SHP77 (cell line): ENCODE results near the gene THAP7.

Experiments used
- DNase-seq, 2 experiments: peaks; one replicate each; lab custom pipeline; 2025; lab: John Stamatoyannopoulos, UW

THAP7 gene

GRCh38 chr22:20993304-20994127 lies 8.4 kb downstream of the THAP7 start:
- no peak for DNase-seq

GRCh38 chr22:20992456-20993303 lies 9.2 kb downstream of the THAP7 start:
- no peak for DNase-seq

DNA sequence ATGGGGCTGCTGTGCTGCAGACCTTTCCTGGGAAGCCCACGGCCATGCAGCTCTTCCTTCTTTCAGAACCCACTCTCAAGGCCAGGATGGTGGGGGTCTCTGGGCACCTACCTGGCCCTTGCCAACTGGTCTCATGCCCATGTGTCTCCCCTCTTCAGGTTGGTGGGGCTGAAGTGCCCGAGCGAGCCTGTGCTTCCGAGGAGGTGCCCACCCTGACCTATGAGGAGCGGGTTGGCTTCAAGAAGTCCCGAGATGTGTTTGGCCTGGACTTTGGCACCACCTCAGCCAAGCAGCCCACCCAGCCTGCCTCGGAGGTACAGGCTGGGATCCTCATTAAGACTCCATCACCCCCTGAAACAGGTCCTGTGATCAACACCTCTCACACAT lies 9.9 kb downstream of the THAP7 start:
- no peak for DNase-seq

- DNase-seq: no peak
Measured at GRCh38 chr22:20991252-20992055, 10.5 kb downstream of the THAP7 start.

GRCh38 chr22:20990184-20991180 lies 11.4 kb downstream of the THAP7 start:
- DNase-seq: no peak

DNA sequence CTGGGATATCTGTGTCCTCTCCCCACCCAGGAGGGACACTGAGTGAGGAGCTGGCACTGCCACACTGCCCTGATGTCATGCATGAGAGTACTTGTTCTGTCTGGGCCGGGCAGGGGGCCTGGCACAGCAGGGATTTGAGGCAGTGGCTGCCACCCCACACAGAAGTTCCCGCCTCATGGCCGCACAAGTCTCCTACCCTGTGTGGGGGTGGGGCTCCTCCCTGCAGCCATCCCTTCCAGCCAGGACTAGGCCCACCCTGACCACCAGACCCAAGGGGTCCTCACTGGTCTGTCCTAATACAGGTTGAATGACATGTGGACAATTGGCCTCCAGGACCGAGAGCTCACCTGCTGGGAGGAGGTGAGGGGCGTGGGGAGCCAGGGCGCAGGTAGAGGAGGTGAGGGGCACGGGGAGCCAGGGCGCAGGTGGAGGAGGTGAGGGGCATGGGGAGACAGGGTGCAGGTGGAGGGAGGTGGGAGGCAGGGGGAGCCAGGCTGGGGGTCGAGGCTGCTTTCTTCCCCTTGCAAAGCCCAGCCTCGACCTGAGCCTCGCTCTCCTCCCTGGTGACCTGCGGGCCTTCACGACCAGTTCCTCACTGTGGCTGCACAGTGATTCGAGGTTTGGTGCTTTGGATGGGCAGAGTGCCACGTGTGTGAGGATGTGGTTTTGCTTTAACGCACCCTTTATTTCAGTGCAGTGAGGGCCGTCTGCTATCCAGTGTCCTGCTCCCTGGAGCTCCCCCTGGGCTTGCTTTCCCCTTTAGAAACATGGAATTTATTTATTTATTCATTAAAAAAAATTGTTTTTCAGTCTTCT lies 12.4 kb downstream of the THAP7 start:
- DNase-seq: no peak

GRCh38 chr22:20988573-20989322 lies 13.2 kb downstream of the THAP7 start:
- DNase-seq: no peak

GRCh38 chr22:20987375-20987774 lies 14.5 kb downstream of the THAP7 start:
- no peak for DNase-seq

- no peak for DNase-seq
Measured at GRCh38 chr22:20986365-20986764, 15.6 kb downstream of the THAP7 start.

DNA sequence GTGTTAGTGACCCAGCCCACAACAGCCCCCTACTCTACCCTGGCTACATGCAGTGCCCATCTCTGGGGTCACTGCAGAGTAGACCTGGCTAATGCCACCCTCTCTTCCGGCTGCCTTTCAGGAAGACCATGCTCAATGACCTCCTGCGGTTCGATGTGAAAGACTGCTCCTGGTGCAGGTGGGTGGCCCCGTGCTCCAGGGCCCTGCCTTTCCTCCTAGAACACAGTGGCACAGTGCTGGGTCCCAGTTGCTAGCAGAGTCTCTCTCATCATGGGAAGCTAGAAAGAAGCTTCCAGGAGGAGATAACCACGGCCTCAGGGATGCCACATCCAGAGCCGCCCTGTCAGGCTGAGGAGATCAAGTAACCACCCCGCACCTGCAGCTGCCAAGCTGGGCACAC lies 16.2 kb downstream of the THAP7 start:
- no peak for DNase-seq

- DNase-seq: no peak
Measured at GRCh38 chr22:20983081-20983771, 18.7 kb downstream of the THAP7 start.

DNA sequence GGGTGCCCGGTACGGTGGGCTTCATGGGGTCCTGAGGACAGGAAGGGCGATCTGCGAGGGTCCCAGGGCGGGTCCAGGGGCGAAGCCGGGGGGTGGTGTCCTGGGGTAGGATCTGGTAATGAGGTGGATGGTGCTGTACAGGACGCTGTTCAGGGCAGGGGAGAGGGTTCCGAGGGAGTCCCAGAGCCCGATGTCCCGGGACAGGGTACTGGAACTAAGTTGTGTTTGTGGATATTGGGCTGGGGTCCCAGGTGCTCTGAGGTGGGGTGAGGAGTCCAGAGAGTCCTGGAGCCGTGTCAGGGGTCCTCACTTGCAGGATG lies 19.4 kb downstream of the THAP7 start:
- no peak for DNase-seq

- peak; percentile 50 to 66 for DNase-seq
Measured at GRCh38 chr22:20981787-20982562, 19.9 kb downstream of the THAP7 start, which contains the start of gene LZTR1. Gene LZTR1 (plus strand): TSS chr22:20982297. CDS start chr22:20982372, 75 bp downstream.

- no peak for DNase-seq
Measured at GRCh38 chr22:20980938-20981722, 20.8 kb downstream of the THAP7 start.

DNA sequence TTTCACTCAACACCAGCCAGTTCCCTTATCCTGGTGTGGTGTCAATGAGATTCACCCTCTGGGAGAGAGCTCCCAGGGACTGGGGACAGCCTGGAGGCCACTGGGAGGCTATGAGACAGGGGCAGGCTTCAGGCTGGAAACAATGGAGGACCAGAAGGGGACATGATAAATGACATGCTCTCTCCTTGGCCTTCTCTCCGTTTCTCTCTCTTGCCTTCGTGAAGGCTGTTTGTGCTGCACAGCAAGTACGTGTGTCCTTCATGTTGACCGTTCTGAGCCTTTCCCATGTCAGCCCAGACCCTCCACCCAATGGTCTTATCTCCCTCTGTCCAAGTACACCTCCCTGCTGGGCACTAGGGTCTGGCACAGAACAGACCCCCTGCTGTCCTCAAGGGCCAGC lies 21.4 kb downstream of the THAP7 start:
- no peak for DNase-seq

DNA sequence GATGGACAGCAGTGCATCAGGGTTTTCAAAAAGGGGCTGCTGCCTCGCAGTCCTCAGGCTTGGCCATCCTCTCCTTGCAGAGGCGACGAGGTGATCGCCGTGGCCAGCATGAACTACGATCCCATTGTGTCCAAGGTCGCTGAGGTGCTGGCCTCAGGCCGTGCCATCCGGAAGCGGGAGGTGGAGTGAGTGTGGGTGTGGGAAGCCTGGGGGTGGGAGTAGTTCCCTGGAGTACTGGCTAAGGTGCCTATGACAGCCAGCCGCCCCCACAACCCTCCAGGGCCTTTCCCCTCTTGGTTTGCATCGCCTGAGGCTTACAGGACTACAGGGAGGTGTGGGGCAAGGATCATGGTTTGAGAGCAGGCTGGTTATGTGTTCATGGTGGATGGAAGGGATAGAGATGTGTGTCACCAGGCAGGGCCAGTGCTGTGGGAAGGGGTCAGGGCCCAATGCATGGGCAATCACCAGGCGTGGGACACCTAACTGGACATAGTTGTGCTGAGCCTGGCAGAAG lies 21.9 kb downstream of the THAP7 start:
- DNase-seq: no peak

DNA sequence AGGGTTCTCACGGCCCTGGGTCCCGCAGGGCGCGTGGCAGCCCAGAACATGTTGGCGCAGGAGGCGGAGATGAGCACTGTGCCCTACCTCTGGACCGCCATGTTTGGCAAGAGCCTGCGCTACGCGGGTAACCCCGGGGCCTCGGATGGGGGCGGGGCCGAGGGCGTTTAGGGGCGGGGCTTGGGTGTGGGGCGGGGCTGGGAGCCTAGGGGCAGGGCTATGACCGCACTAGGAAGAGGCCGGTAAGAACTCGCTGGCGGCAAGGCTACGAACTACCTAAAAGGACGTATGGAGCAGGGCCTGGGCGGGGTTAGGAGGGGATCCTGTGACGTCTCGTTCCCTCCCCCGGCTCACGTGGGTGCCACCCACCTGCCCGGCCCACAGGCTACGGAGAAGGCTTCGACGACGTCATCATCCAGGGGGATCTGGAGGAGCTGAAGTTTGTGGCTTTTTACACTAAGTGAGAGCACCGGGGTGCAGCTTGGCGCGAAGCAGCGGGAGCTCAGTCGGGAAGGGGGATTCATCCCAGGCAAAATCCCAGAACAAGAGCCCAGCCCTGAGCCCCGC lies 22.6 kb downstream of the THAP7 start:
- DNase-seq: no peak
